Sigmoid colon (tissue), 7 donors: ENCODE results near the gene NFIL3. TPM values are rescaled to one million over a fixed set of nuclear protein-coding genes. Genes with fewer than 3 reads are reported as not detected.

Experiments
- DNase-seq: peaks from one replicate; pipeline ENCODE4 v3.0.0-alpha.2; 2019
- H3K27ac ChIP-seq, 4 donors: fragments of 200-600 bp; sonication (generic); one replicate each; pipeline ENCODE4 v1.5.1; 2016 to 2019; ENCODE audit warnings: mild to moderate bottlenecking in 1 of 4
- H3K27me3 ChIP-seq, 3 donors: fragments of 200-600 bp; sonication (generic); one replicate each; pipeline ENCODE4 v1.5.1; 2019; ENCODE audit warnings: mild to moderate bottlenecking in 1 of 3
- H3K36me3 ChIP-seq, 4 donors: fragments of 200-600 bp; sonication (generic); one replicate each; pipeline ENCODE4 v1.5.1; 2016 to 2019
- H3K4me1 ChIP-seq, 4 donors: fragments of 200-600 bp; sonication (generic); one replicate each; pipeline ENCODE4 v1.5.1; 2017 to 2019
- H3K4me3 ChIP-seq, 4 donors: fragments of 200-600 bp; sonication (generic); one replicate each; pipeline ENCODE4 v1.5.1; 2017 to 2019; ENCODE audit warnings: mild to moderate bottlenecking in 2 of 4, moderate library complexity in 1 of 4
- H3K9me3 ChIP-seq, 4 donors: fragments of 200-600 bp in 3 of 4; sonication (generic) in 3 of 4; one replicate each; pipeline versions ENCODE4 v1.5.1 to v1.6.1; 2013 to 2019
- CTCF ChIP-seq, 4 experiments: fragments of 450-650 bp in 3 of 4; fragments of 200-600 bp in 1 of 4; IDR thresholded peaks; one replicate each; pipeline ENCODE4 v1.5.1; 2016 to 2019; ENCODE audit warnings: antibody characterized with exemption in 4 of 4, mild to moderate bottlenecking in 3 of 4, moderate library complexity in 2 of 4
- EP300 ChIP-seq, 4 donors: sonication (generic); formaldehyde crosslinking; IDR thresholded peaks; one replicate each; pipeline ENCODE4 v1.6.1; 2017; ENCODE audit warnings: antibody characterized with exemption in 4 of 4
- POLR2A ChIP-seq, 2 donors: fragments of 450-650 bp; IDR thresholded peaks; one replicate each; pipeline ENCODE4 v1.6.1; 2016; ENCODE audit warnings: antibody characterized with exemption in 2 of 2, mild to moderate bottlenecking in 2 of 2, moderate library complexity in 2 of 2
- POLR2AphosphoS5 ChIP-seq, 4 donors: sonication (generic); formaldehyde crosslinking; IDR thresholded peaks; one replicate each; pipeline ENCODE4 v1.6.1; 2017; ENCODE audit warnings: antibody characterized with exemption in 4 of 4
- WGBS, 2 donors: extraction: QIAGEN DNeasy Blood & Tissue Kit; methylation state at CpG; one replicate each; pipeline ENCODE4 v1.1.7; 2013; 5-methylcytosine and 5-hydroxymethylcytosine counted together
- intact Hi-C: fragments of 100-400 bp; cut with DNase I; formaldehyde crosslinking; loops from one replicate; pipeline ENCODE4 v1.15.1; 2023
- polyA plus RNA-seq, 3 donors: library from polyadenylated mRNA; stranded (reverse); fragments of 200-250 nt; gene quantifications; one replicate each; pipeline ENCODE4 v1.2.3, GENCODE V29; 2013
- total RNA-seq, 4 donors: library from RNA; depleted of rRNA; stranded (reverse); fragments of >200 nt; gene quantifications; one replicate each; pipeline ENCODE4 v1.1.0, GENCODE V29; 2016
- donor health status: healthy with polysubstance abuse.
- donor health status: Bipolar disorder and iron deficiency.
- donor health status: healthy.

NFIL3 gene
- total and polyA plus RNA-seq, 7 donors, result 15.7 to 93.3 (median 34.3) TPM

GRCh38 chr9:91410161-91410560, 13.5 kb downstream of the NFIL3 start:
- intact Hi-C loops, result no loop called here
- Histone ChIP-seq H3K36me3 (peaks cover 0 to 34% (median 13%) of the 10 kb centered on the region in 4 donors), H3K27me3 (no peaks in the 10 kb centered on the region)

GRCh38 chr9:91408475-91408874, 15.2 kb downstream of the NFIL3 start:
- Histone ChIP-seq H3K27me3 (no peaks in the 10 kb centered on the region), H3K27ac (no peak overlapping the region), H3K36me3 (peaks cover 0 to 34% (median 13%) of the 10 kb centered on the region in 4 donors), H3K9me3 (no peaks in the 10 kb centered on the region), H3K4me3 (no peak overlapping the region), H3K4me1 (peaks cover 0 to 22% (median 9%) of the 10 kb centered on the region in 4 donors)
- WGBS, 2 donors, result 95 to 96% methylated on average over 1 of the region's 1 CpG
- TF ChIP-seq EP300 (IDR thresholded peaks at IDR 0.05), result no peak
- TF ChIP-seq POLR2AphosphoS5 (IDR thresholded peaks at IDR 0.05), result no peak
- TF ChIP-seq POLR2A (IDR thresholded peaks at IDR 0.05), result no peak
- no peak for TF ChIP-seq CTCF (IDR thresholded peaks at IDR 0.05)
- no peak for DNase-seq
- intact Hi-C loops, result no loop called here

More at GRCh38 chr9:91410161-91410560, 13.5 kb downstream of the NFIL3 start:
- Histone ChIP-seq H3K27ac (no peak overlapping the region), H3K9me3 (no peaks in the 10 kb centered on the region), H3K4me3 (no peak overlapping the region), H3K4me1 (peaks cover 0 to 22% (median 9%) of the 10 kb centered on the region in 4 donors)
- DNase-seq, result no peak
- no peak for TF ChIP-seq EP300 (IDR thresholded peaks at IDR 0.05)
- no peak for TF ChIP-seq CTCF (IDR thresholded peaks at IDR 0.05)
- TF ChIP-seq POLR2AphosphoS5 (IDR thresholded peaks at IDR 0.05), result no peak
- TF ChIP-seq POLR2A (IDR thresholded peaks at IDR 0.05), result no peak
- WGBS, 2 donors, result 95 to 96% methylated on average over 12 of the region's 12 CpGs

- Histone ChIP-seq H3K27me3 (no peaks in the 10 kb centered on the region), H3K4me1 (peaks cover 0 to 22% (median 5%) of the 10 kb centered on the region in 4 donors), H3K36me3 (peaks cover 0 to 34% (median 13%) of the 10 kb centered on the region in 4 donors), H3K9me3 (no peaks in the 10 kb centered on the region), H3K4me3 (no peak overlapping the region), H3K27ac (no peak overlapping the region)
- intact Hi-C loops, result no loop called here
- TF ChIP-seq CTCF (IDR thresholded peaks at IDR 0.05), result no peak
- TF ChIP-seq POLR2AphosphoS5 (IDR thresholded peaks at IDR 0.05), result no peak
- no peak for TF ChIP-seq EP300 (IDR thresholded peaks at IDR 0.05)
- TF ChIP-seq POLR2A (IDR thresholded peaks at IDR 0.05), result no peak
- 92% methylated on average over 12 of the region's 12 CpGs for WGBS, 2 donors
- DNase-seq, result no peak
These were observed 15.9 kb downstream of the NFIL3 start for GRCh38 chr9:91407580-91408318.

- no peak overlapping the region for H3K27ac ChIP-seq
- H3K9me3 ChIP-seq, result no peaks in the 10 kb centered on the region
- peaks cover 0 to 31% (median 11%) of the 10 kb centered on the region in 4 donors for H3K36me3 ChIP-seq
- intact Hi-C loops, result no loop called here
- TF ChIP-seq POLR2A (IDR thresholded peaks at IDR 0.05), result no peak
- TF ChIP-seq EP300 (IDR thresholded peaks at IDR 0.05), result no peak
- TF ChIP-seq POLR2AphosphoS5 (IDR thresholded peaks at IDR 0.05), result no peak
- TF ChIP-seq CTCF (IDR thresholded peaks at IDR 0.05), result no peak
- no peak for DNase-seq
- H3K4me1 ChIP-seq, result peaks cover 0 to 1% (median 0%) of the 10 kb centered on the region in 4 donors
- H3K4me3 ChIP-seq, result no peak overlapping the region
- H3K27me3 ChIP-seq, result no peaks in the 10 kb centered on the region
- WGBS, 2 donors, result 96 to 97% methylated on average over 25 of the region's 25 CpGs
These were observed 18.1 kb downstream of the NFIL3 start for GRCh38 chr9:91405343-91406077.
